ENCODE data around the gene OR13C5.
"Not testable (repeated sequence)": the region's sequence is repeated elsewhere in the genome, so short reads cannot be mapped to it uniquely, and the experiment has no call there.

The OR13C5 gene

GRCh38 chr9:104599313-104599712 lies at the start of gene OR13C5:
TSS of gene OR13C5 (minus strand) at chr9:104599413. CDS start at chr9:104599413, 0 bp downstream.
- DNase-seq: not testable (repeated sequence)

GRCh38 chr9:104635456-104635855 lies 36.2 kb upstream of the OR13C5 start:
- no peak for DNase-seq

GRCh38 chr9:104633976-104634520 lies 34.8 kb upstream of the OR13C5 start:
- DNase-seq: no peak

- DNase-seq: not testable (repeated sequence)
Measured at GRCh38 chr9:104625964-104626363, 26.8 kb upstream of the OR13C5 start.

- no peak for DNase-seq
Measured at GRCh38 chr9:104618104-104618503, 18.9 kb upstream of the OR13C5 start, which contains the start of gene OR13C9. TSS of gene OR13C9 (minus strand) at chr9:104618204. CDS start at chr9:104618204, 0 bp downstream.

GRCh38 chr9:104617418-104617817 lies 18.2 kb upstream of the OR13C5 start:
- no peak for DNase-seq

GRCh38 chr9:104611213-104611612 lies 12.0 kb upstream of the OR13C5 start:
- no peak for DNase-seq

- no peak for DNase-seq
Measured at GRCh38 chr9:104608336-104608735, 9.1 kb upstream of the OR13C5 start.

- DNase-seq: no peak
Measured at GRCh38 chr9:104606152-104606551, 6.9 kb upstream of the OR13C5 start.

GRCh38 chr9:104605527-104605926 lies 6.3 kb upstream of the OR13C5 start, which contains the start of gene OR13C2:
TSS of gene OR13C2 (minus strand) at chr9:104605627. CDS start at chr9:104605627, 0 bp downstream.
- not testable (repeated sequence) for DNase-seq

- no peak for DNase-seq
Measured at GRCh38 chr9:104604801-104605200, 5.6 kb upstream of the OR13C5 start.

- DNase-seq: not testable (repeated sequence)
Measured at GRCh38 chr9:104598749-104599148, 464 bp downstream of the OR13C5 start.

- DNase-seq: no peak
Measured at GRCh38 chr9:104589626-104590025, 9.6 kb downstream of the OR13C5 start.

- no peak for DNase-seq
Measured at GRCh38 chr9:104586496-104587180, 12.6 kb downstream of the OR13C5 start.

GRCh38 chr9:104580562-104580961 lies 18.7 kb downstream of the OR13C5 start:
- no peak for DNase-seq

GRCh38 chr9:104577263-104577662 lies 21.9 kb downstream of the OR13C5 start:
- no peak for DNase-seq

GRCh38 chr9:104575456-104575855 lies 23.8 kb downstream of the OR13C5 start:
- DNase-seq: no peak

- no peak for DNase-seq
Measured at GRCh38 chr9:104572612-104573011, 26.6 kb downstream of the OR13C5 start.

GRCh38 chr9:104568868-104569267 lies 30.3 kb downstream of the OR13C5 start, which contains the start of gene OR13C8:
TSS of gene OR13C8 (plus strand) at chr9:104569168. CDS start at chr9:104569168, 0 bp downstream.
- no peak for DNase-seq

- DNase-seq: no peak
Measured at GRCh38 chr9:104564358-104564757, 34.9 kb downstream of the OR13C5 start.

- DNase-seq: no peak
Measured at GRCh38 chr9:104556830-104557634, 42.2 kb downstream of the OR13C5 start.

- DNase-seq: no peak
Measured at GRCh38 chr9:104555521-104555920, 43.7 kb downstream of the OR13C5 start.

- no peak for DNase-seq
Measured at GRCh38 chr9:104553261-104553660, 46.0 kb downstream of the OR13C5 start.
